HEK293 (cell line): Measurements from ENCODE around the gene DNAJC5.

Experiments used
- AEBP2 ChIP-seq: fragments of 450-650 bp; formaldehyde crosslinking; IDR thresholded peaks from 2 replicates; pipeline ENCODE4 v1.5.1; 2016; ENCODE audit warnings: missing biosample characterization, missing genetic modification characterization, borderline replicate concordance
- ATF2 ChIP-seq: fragments of 450-650 bp; formaldehyde crosslinking; IDR thresholded peaks from 2 replicates; pipeline ENCODE4 v1.5.1; 2016; ENCODE audit warnings: missing biosample characterization, missing genetic modification characterization, low read depth
- GLI2 ChIP-seq: fragments of 450-650 bp; formaldehyde crosslinking; IDR thresholded peaks from 2 replicates; pipeline ENCODE4; 2017; ENCODE audit warnings: missing biosample characterization, missing genetic modification characterization, low read depth, borderline replicate concordance
- HOXC10 ChIP-seq: sonication (generic); formaldehyde crosslinking; IDR thresholded peaks from 2 replicates; pipeline ENCODE4 v1.8.1; 2023; ENCODE audit warnings: mild to moderate bottlenecking, missing genetic modification reagents
- HOXD13 ChIP-seq: sonication (generic); formaldehyde crosslinking; IDR thresholded peaks from 2 replicates; pipeline ENCODE4 v1.8.0; 2022; ENCODE audit warnings: missing genetic modification reagents, borderline replicate concordance
- REPIN1 ChIP-seq: fragments of 450-650 bp; formaldehyde crosslinking; IDR thresholded peaks from 2 replicates; pipeline ENCODE4 v1.5.1; 2017; ENCODE audit warnings: missing biosample characterization, missing genetic modification characterization, low read depth
- SCRT2 ChIP-seq: fragments of 450-650 bp; formaldehyde crosslinking; IDR thresholded peaks from 2 replicates; pipeline ENCODE4 v1.5.1; 2016; ENCODE audit warnings: missing biosample characterization, missing genetic modification characterization
- SP2 ChIP-seq: fragments of 450-650 bp; formaldehyde crosslinking; IDR thresholded peaks from 2 replicates; pipeline ENCODE4 v1.5.1; 2016; ENCODE audit warnings: missing biosample characterization, missing genetic modification characterization
- ZBTB10 ChIP-seq: fragments of 450-650 bp; formaldehyde crosslinking; IDR thresholded peaks from 2 replicates; pipeline ENCODE4 v1.5.1; 2016; ENCODE audit warnings: missing biosample characterization, missing genetic modification characterization
- ZNF114 ChIP-seq: fragments of 450-650 bp; formaldehyde crosslinking; IDR thresholded peaks from 2 replicates; pipeline ENCODE4 v1.5.0; 2017; ENCODE audit warnings: missing biosample characterization, missing genetic modification characterization
- ZNF132 ChIP-seq: fragments of 450-650 bp; formaldehyde crosslinking; IDR thresholded peaks from 2 replicates; pipeline ENCODE4 v1.5.1; 2017; ENCODE audit warnings: missing biosample characterization, missing genetic modification characterization, borderline replicate concordance
- ZNF133 ChIP-seq: fragments of 450-650 bp; formaldehyde crosslinking; IDR thresholded peaks from 2 replicates; pipeline ENCODE4 v1.5.1; 2016; ENCODE audit warnings: missing biosample characterization, missing genetic modification characterization
- ZNF211 ChIP-seq: fragments of 450-650 bp; formaldehyde crosslinking; IDR thresholded peaks from 2 replicates; pipeline ENCODE4 v1.5.1; 2016; ENCODE audit warnings: low read depth, missing biosample characterization, missing genetic modification characterization
- ZNF280D ChIP-seq: fragments of 450-650 bp; formaldehyde crosslinking; IDR thresholded peaks from 2 replicates; pipeline ENCODE4 v1.5.1; 2016; ENCODE audit warnings: missing biosample characterization, missing genetic modification characterization
- ZNF362 ChIP-seq: fragments of 450-650 bp; formaldehyde crosslinking; IDR thresholded peaks from 2 replicates; pipeline ENCODE4 v1.5.1; 2016; ENCODE audit warnings: missing biosample characterization, missing genetic modification characterization
- ZNF521 ChIP-seq: fragments of 450-650 bp; formaldehyde crosslinking; IDR thresholded peaks from 2 replicates; pipeline ENCODE4 v1.5.1; 2017; ENCODE audit warnings: missing biosample characterization, mild to moderate bottlenecking, missing genetic modification characterization
- ZNF548 ChIP-seq: fragments of 450-650 bp; formaldehyde crosslinking; IDR thresholded peaks from 2 replicates; pipeline ENCODE4 v1.5.1; 2016; ENCODE audit warnings: missing biosample characterization, missing genetic modification characterization
- ZNF555 ChIP-seq: fragments of 450-650 bp; formaldehyde crosslinking; conservative IDR thresholded peaks from 2 replicates; pipeline ENCODE4 v1.5.1; 2017; ENCODE audit warnings: missing biosample characterization, mild to moderate bottlenecking, missing genetic modification characterization, inconsistent platforms
- ZNF558 ChIP-seq: fragments of 450-650 bp; formaldehyde crosslinking; IDR thresholded peaks from 2 replicates; pipeline ENCODE4 v1.5.1; 2016; ENCODE audit warnings: missing biosample characterization, missing genetic modification characterization
- ZNF560 ChIP-seq: fragments of 450-650 bp; formaldehyde crosslinking; IDR thresholded peaks from 2 replicates; pipeline ENCODE4 v1.5.1; 2017; ENCODE audit warnings: missing biosample characterization, missing genetic modification characterization, borderline replicate concordance
- ZNF654 ChIP-seq: fragments of 450-650 bp; formaldehyde crosslinking; IDR thresholded peaks from 2 replicates; pipeline ENCODE4 v1.5.1; 2016; ENCODE audit warnings: low read depth, missing biosample characterization, missing genetic modification characterization
- ZNF76 ChIP-seq: fragments of 450-650 bp; formaldehyde crosslinking; IDR thresholded peaks from 2 replicates; pipeline ENCODE4; 2016; ENCODE audit warnings: low read depth, missing biosample characterization, missing genetic modification characterization, borderline replicate concordance
- ZNF843 ChIP-seq: fragments of 450-650 bp; formaldehyde crosslinking; IDR thresholded peaks from 2 replicates; pipeline ENCODE4 v1.5.1; 2016; ENCODE audit warnings: missing biosample characterization, missing genetic modification characterization

Gene DNAJC5

GRCh38 chr20:63973636-63974401 lies 78.9 kb downstream of the DNAJC5 start (continued):
- peak; percentile 77; the same call in 1 of the 2 replicates for TF ChIP-seq ZBTB10 (tag by site-specific recombination)
- no peak for TF ChIP-seq ZNF114 (tag by site-specific recombination)
- no peak for TF ChIP-seq ZNF548
- TF ChIP-seq HOXC10 (CRISPR knock-in tag): no peak
- no peak for TF ChIP-seq ZNF132 (tag by site-specific recombination)
- TF ChIP-seq ZNF521: no peak
- TF ChIP-seq ZNF133: no peak
- no peak for TF ChIP-seq ZNF280D (tag by site-specific recombination)
- no peak for TF ChIP-seq GLI2 (tag by site-specific recombination)
- TF ChIP-seq ATF2 (tag by site-specific recombination): no peak
- TF ChIP-seq SP2 (tag by site-specific recombination): peak; percentile 76
- no peak for TF ChIP-seq ZNF555 (tag by site-specific recombination)
- TF ChIP-seq SCRT2 (tag by site-specific recombination): no peak; the same call in 1 of the 2 replicates
- TF ChIP-seq ZNF76 (tag by site-specific recombination): peak; percentile 37; the same call in 1 of the 2 replicates
- TF ChIP-seq HOXD13 (CRISPR knock-in tag): no peak
- TF ChIP-seq REPIN1 (tag by site-specific recombination): no peak
- no peak for TF ChIP-seq AEBP2 (tag by site-specific recombination)
- no peak for TF ChIP-seq ZNF560
- no peak for TF ChIP-seq ZNF211 (tag by site-specific recombination)
- 0 out of 2 replicates have a peak, but pooled peaks have one; percentile 36 for TF ChIP-seq ZNF843 (tag by site-specific recombination)
- TF ChIP-seq ZNF654 (tag by site-specific recombination): peak; percentile 83
- no peak for TF ChIP-seq ZNF558 (tag by site-specific recombination)
- no peak for TF ChIP-seq ZNF362 (tag by site-specific recombination)
